ENCODE results near the gene CACNA1F.

DNA sequence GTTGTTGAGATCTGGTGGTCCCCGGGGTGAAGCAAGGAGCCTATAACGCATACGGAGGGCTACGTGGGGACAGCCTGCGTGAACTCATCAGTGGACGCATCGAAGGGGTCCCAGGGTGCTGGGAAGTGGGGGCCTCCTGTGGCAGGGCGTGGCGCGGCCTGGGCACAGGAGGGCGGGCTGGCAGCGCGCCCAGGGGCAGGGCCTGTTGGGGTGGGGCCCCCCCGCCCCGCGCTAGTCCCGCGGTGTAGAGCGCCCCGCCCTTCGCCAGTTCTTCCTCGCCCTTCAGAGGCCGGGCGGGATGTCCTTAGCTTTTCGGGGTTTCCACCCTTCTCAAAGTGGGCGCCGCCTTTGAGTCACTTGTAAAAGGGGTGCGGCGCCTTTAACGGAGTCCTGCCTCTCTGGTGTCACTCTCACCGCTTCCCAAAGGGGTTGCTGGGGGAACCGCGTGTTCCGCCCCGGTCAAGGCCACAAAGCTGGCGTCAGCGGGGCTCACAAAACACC lies 60.8 kb downstream of the CACNA1F start:
- TF ChIP-seq, protein P1, sequence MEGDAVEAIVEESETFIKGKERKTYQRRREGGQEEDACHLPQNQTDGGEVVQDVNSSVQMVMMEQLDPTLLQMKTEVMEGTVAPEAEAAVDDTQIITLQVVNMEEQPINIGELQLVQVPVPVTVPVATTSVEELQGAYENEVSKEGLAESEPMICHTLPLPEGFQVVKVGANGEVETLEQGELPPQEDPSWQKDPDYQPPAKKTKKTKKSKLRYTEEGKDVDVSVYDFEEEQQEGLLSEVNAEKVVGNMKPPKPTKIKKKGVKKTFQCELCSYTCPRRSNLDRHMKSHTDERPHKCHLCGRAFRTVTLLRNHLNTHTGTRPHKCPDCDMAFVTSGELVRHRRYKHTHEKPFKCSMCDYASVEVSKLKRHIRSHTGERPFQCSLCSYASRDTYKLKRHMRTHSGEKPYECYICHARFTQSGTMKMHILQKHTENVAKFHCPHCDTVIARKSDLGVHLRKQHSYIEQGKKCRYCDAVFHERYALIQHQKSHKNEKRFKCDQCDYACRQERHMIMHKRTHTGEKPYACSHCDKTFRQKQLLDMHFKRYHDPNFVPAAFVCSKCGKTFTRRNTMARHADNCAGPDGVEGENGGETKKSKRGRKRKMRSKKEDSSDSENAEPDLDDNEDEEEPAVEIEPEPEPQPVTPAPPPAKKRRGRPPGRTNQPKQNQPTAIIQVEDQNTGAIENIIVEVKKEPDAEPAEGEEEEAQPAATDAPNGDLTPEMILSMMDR (IDR thresholded peaks at IDR 0.05): no peak
- TF ChIP-seq POLR2A (IDR thresholded peaks at IDR 0.05): peak in 1 of 2 donors; percentile 17
